SKM-1 treated with dmso at 0.1 percent for 144 hours (cell line): ENCODE measurements around the gene ASB15.

ENCODE experiments used
- DNase-seq: peaks from one replicate; lab custom pipeline; 2025; ENCODE audit not compliant: unreplicated experiment; lab: John Stamatoyannopoulos, UW

ASB15 gene

GRCh38 chr7:123594813-123595241 is 6.8 kb upstream of the ASB15 start:
- no peak for DNase-seq

GRCh38 chr7:123598657-123599056 is 3.0 kb upstream of the ASB15 start:
- DNase-seq, result no peak

GRCh38 chr7:123599766-123600165 is 1.9 kb upstream of the ASB15 start:
- no peak for DNase-seq

GRCh38 chr7:123600876-123601275 is 745 bp upstream of the ASB15 start:
- DNase-seq, result no peak

GRCh38 chr7:123602648-123603047 is 1.0 kb downstream of the ASB15 start:
- no peak for DNase-seq

- no peak for DNase-seq
These were observed 3.1 kb downstream of the ASB15 start for GRCh38 chr7:123604739-123605138.

- no peak for DNase-seq
These were observed 5.9 kb downstream of the ASB15 start for GRCh38 chr7:123607423-123607975.

- no peak for DNase-seq
These were observed 7.6 kb downstream of the ASB15 start for GRCh38 chr7:123608991-123609882.

GRCh38 chr7:123609883-123610239 is 8.2 kb downstream of the ASB15 start:
- no peak for DNase-seq

GRCh38 chr7:123612024-123612423 is 10.4 kb downstream of the ASB15 start:
- no peak for DNase-seq

GRCh38 chr7:123615344-123615743 is 13.7 kb downstream of the ASB15 start:
- no peak for DNase-seq

GRCh38 chr7:123616223-123616622 is 14.6 kb downstream of the ASB15 start:
- DNase-seq, result no peak

- DNase-seq, result no peak
These were observed 20.1 kb downstream of the ASB15 start for GRCh38 chr7:123621707-123622106.

GRCh38 chr7:123622660-123623386 is 21.2 kb downstream of the ASB15 start:
- DNase-seq, result no peak

GRCh38 chr7:123624527-123625183 is 23.0 kb downstream of the ASB15 start:
- no peak for DNase-seq

GRCh38 chr7:123625254-123625653 is 23.6 kb downstream of the ASB15 start:
- no peak for DNase-seq

- DNase-seq, result no peak
These were observed 26.2 kb downstream of the ASB15 start for GRCh38 chr7:123627851-123628250.

- DNase-seq, result no peak
These were observed 27.2 kb downstream of the ASB15 start for GRCh38 chr7:123628829-123629228.

GRCh38 chr7:123629281-123629680 is 27.7 kb downstream of the ASB15 start:
- no peak for DNase-seq

GRCh38 chr7:123632808-123633207 is 31.2 kb downstream of the ASB15 start:
- DNase-seq, result no peak

GRCh38 chr7:123633553-123633952 is 31.9 kb downstream of the ASB15 start:
- no peak for DNase-seq
